Brain microvascular endothelial cell (primary cell): ENCODE data around the gene MADD.

ENCODE experiments used
- DNase-seq: peaks from one replicate; pipeline ENCODE4 v3.0.0-alpha.2; 2020
- H3K27ac ChIP-seq: fragments of 250-450 bp; sonication (Bioruptor Pico); 2 replicates; pipeline ENCODE4 v1.5.1; 2020; ENCODE audit warnings: mild to moderate bottlenecking, moderate library complexity
- H3K27me3 ChIP-seq: fragments of 250-450 bp; sonication (Bioruptor Pico); replicated peaks from 2 replicates; pipeline ENCODE4 v1.5.1; 2020; ENCODE audit warnings: mild to moderate bottlenecking
- H3K36me3 ChIP-seq: fragments of 250-450 bp; sonication (Bioruptor Pico); replicated peaks from 2 replicates; pipeline ENCODE4 v1.5.1; 2020; ENCODE audit warnings: mild to moderate bottlenecking
- H3K4me3 ChIP-seq: 2 replicates; pipeline ENCODE4 v1.5.1; 2011; ENCODE audit warnings: low read depth, mild to moderate bottlenecking, control low read depth, low read length, moderate library complexity
- in situ Hi-C: cut with HindIII; loops from 2 replicates; pipeline ENCODE4 v1.10.0; 2017; ENCODE audit warnings: low sequenced_read_pairs, low pct_ligation_motif_present
- TF ChIP-seq, protein P1 (sequence below): IDR thresholded peaks from 2 replicates; pipeline ENCODE4 v1.5.1; 2011; ENCODE audit warnings: low read depth, mild to moderate bottlenecking, moderate library complexity, low read length, control low read depth, inconsistent platforms; ENCODE audit errors: missing control alignments

Gene MADD

DNA sequence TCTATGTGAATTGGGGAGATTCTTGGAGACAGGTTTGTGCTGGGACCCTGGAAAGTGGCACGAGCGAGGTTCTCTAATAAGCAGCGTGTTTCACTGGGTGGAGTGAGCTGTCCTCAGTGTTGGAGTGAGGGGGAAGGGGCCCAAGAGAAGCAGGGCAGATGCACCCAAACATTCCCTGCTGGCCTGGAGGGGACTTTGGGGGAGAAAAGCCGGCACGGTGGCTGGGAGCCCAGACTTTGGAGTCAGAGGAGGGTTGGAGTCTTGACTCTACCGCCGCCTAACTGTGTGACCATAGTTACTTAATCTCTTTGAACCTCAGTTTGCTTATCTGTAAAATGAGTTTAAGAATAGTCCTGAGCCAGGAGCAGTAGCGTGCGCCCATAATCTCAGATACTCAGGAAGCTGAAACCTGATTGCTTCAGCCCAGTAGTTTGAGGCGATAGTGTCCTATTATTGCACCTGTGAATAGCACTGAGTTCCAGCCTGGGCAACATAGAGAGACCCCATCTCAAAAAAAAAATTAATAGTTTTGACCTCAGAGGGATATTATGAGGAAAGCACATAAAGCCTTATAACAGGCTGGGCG lies 11.5 kb upstream of the MADD start:
- Histone ChIP-seq H3K27ac (no peak overlapping the region), H3K27me3 (no peaks in the 10 kb centered on the region), H3K4me3 (peak overlapping the region; percentile 38), H3K36me3 (no peaks in the 10 kb centered on the region)
- no peak for DNase-seq
- TF ChIP-seq, protein P1, sequence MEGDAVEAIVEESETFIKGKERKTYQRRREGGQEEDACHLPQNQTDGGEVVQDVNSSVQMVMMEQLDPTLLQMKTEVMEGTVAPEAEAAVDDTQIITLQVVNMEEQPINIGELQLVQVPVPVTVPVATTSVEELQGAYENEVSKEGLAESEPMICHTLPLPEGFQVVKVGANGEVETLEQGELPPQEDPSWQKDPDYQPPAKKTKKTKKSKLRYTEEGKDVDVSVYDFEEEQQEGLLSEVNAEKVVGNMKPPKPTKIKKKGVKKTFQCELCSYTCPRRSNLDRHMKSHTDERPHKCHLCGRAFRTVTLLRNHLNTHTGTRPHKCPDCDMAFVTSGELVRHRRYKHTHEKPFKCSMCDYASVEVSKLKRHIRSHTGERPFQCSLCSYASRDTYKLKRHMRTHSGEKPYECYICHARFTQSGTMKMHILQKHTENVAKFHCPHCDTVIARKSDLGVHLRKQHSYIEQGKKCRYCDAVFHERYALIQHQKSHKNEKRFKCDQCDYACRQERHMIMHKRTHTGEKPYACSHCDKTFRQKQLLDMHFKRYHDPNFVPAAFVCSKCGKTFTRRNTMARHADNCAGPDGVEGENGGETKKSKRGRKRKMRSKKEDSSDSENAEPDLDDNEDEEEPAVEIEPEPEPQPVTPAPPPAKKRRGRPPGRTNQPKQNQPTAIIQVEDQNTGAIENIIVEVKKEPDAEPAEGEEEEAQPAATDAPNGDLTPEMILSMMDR: no peak
- in situ Hi-C loops: no loop called here

DNA sequence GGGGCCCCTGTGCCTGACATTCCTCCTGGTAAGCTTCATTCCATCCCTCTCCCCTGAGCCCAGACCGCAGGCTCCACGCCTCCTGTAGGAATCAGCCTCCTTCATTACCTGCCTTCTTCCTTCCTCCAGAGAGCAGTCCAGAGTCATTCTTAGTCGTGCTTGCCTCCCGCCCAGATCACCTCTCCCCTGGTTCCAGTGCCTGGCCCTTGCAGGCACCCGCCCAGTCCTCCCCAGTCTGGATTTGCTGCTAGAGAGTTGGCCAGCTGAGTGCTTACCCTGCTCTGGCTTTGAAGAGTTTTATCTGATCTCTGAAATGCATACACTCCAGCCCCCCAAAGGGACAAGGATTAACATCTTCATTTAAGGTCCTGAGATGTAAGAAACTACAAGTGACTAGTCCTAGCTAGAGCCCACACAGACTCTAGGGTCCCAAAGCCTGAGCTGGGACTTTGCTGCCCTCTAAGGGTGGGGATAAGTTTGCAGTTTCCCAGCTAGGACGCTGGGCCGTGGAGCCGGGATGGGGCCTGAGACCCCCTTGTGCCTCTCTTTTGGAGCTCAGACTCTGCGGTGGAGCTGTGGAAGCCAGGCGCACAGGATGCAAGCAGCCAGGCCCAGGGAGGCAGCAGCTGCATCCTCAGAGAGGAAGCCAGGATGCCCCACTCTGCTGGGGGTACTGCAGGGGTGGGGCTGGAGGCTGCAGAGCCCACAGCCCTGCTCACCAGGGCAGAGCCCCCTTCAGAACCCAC lies 10.5 kb upstream of the MADD start:
- DNase-seq: no peak
- no peaks in the 10 kb centered on the region for H3K27me3 ChIP-seq
- no peak overlapping the region for H3K27ac ChIP-seq
- TF ChIP-seq, protein P1: peak; percentile 80
- H3K36me3 ChIP-seq: no peaks in the 10 kb centered on the region
- no peak overlapping the region for H3K4me3 ChIP-seq
- in situ Hi-C loops: no loop called here

DNA sequence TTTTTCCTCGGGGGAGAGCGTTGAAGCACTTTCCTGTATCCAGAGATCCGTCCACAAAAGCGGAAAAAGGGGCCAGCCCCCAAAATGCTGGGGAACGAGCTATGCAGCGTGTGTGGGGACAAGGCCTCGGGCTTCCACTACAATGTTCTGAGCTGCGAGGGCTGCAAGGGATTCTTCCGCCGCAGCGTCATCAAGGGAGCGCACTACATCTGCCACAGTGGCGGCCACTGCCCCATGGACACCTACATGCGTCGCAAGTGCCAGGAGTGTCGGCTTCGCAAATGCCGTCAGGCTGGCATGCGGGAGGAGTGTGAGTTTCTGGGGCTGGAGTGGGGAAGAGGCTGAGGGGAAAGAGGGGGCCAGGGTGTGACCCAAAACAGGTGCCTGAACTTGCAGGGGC lies 9.6 kb upstream of the MADD start:
- DNase-seq: no peak
- no peaks in the 10 kb centered on the region for H3K36me3 ChIP-seq
- H3K27ac ChIP-seq: no peak overlapping the region
- in situ Hi-C loops: no loop called here
- no peaks in the 10 kb centered on the region for H3K27me3 ChIP-seq
- TF ChIP-seq, protein P1: no peak
- no peak overlapping the region for H3K4me3 ChIP-seq

DNA sequence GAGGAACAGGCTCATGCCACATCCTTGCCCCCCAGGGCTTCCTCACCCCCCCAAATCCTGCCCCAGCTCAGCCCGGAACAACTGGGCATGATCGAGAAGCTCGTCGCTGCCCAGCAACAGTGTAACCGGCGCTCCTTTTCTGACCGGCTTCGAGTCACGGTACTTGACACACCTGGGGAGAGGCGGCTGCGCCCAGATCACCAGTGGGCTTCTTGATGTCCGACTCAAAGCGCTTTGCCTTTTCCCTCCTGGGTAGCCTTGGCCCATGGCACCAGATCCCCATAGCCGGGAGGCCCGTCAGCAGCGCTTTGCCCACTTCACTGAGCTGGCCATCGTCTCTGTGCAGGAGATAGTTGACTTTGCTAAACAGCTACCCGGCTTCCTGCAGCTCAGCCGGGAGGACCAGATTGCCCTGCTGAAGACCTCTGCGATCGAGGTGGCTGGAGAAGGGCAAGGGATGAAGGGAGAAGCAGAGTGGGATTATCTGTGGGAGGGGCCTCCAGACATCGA lies 8.6 kb upstream of the MADD start:
- DNase-seq: no peak
- H3K27ac ChIP-seq: no peak overlapping the region
- no peaks in the 10 kb centered on the region for H3K27me3 ChIP-seq
- H3K36me3 ChIP-seq: no peaks in the 10 kb centered on the region
- TF ChIP-seq, protein P1: no peak
- in situ Hi-C loops: no loop called here
- no peak overlapping the region for H3K4me3 ChIP-seq

DNA sequence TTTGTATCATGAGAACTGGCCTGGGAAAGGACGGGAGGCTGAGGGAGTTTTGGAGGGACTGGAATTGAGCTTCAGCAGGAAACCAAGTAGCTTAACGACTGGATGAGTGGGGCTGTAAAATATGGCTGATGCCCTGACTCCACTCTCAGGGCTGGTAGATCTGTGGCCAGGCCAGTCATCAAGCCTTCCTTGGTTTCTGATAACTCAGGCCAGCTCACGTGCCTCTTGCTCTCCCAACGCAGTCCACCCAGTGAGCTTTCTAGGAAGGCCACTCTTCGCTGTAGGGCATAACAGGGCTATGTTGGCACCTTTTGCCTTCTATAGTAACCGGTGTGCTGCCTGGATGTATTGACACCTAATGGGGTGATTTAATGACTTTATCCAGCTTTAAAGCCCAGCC lies 5.8 kb upstream of the MADD start:
- in situ Hi-C loops: no loop called here
- TF ChIP-seq, protein P1: no peak

DNA sequence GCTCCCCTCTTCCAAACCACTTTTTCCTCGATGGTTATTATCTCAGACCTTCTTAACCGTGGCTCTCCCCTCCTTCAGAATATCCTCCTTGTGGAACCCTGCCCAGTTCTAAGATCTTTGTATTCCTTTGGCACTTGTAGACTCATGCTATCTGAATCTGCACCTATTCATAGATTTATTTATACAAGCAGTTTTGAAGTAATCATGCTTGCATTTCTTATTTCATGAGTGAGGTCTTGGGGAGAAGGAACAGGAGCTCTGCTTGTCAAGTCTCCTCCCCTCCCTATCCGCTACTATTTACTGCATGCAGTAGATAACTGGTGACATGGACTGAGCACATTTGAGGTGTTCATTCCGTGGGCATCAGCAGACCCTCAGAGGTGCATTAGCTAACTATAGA lies 5.4 kb upstream of the MADD start:
- in situ Hi-C loops: no loop called here
- no peaks in the 10 kb centered on the region for H3K27me3 ChIP-seq
- no peak for DNase-seq
- H3K4me3 ChIP-seq: no peak overlapping the region
- no peaks in the 10 kb centered on the region for H3K36me3 ChIP-seq
- TF ChIP-seq, protein P1: no peak
- peak overlapping the region; percentile 8 for H3K27ac ChIP-seq

More for the DNA sequence above, 5.8 kb upstream of the MADD start:
- H3K27ac ChIP-seq: no peak overlapping the region
- no peaks in the 10 kb centered on the region for H3K36me3 ChIP-seq
- no peak overlapping the region for H3K4me3 ChIP-seq
- DNase-seq: no peak
- H3K27me3 ChIP-seq: no peaks in the 10 kb centered on the region
